NCI-H1417 (cell line): ENCODE results near the gene CSTF1.
"Not testable (repeated sequence)": the region's sequence is repeated elsewhere in the genome, so short reads cannot be mapped to it uniquely, and the experiment has no call there.

Experiments used
- DNase-seq, 3 experiments: peaks; one replicate each; lab custom pipeline; 2025; lab: John Stamatoyannopoulos, UW

The CSTF1 gene

GRCh38 chr20:56409521-56409920 is 17.1 kb downstream of the CSTF1 start:
- no peak for DNase-seq

DNA sequence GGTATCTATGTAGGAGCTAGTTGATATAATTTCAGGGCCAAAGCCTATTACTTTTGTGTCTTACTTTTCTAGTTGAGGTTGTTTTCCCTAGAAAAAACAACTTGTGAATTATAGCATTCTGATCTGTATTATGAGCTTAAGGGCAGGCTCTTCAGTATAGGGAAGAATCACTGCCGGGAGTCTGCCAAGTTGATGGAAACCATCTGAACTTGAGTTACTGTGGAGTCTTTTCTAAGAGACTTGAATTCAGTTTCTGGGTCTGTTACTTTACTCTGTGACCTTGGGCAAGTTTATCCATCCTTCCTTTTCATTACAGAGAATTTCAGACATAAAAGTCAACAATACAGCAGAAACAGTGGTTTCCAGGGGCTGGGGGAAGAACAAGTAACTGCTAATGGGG is 17.5 kb downstream of the CSTF1 start:
- no peak for DNase-seq

- DNase-seq: not testable (repeated sequence)
Observed at GRCh38 chr20:56411287-56411686, 18.8 kb downstream of the CSTF1 start.

GRCh38 chr20:56411759-56412472 is 19.5 kb downstream of the CSTF1 start, which contains the start of gene CASS4:
Gene CASS4 (plus strand): TSS chr20:56412260. CDS start chr20:56412459, 199 bp downstream.
- DNase-seq: no peak

GRCh38 chr20:56412473-56412790 is 20.0 kb downstream of the CSTF1 start:
- no peak for DNase-seq

DNA sequence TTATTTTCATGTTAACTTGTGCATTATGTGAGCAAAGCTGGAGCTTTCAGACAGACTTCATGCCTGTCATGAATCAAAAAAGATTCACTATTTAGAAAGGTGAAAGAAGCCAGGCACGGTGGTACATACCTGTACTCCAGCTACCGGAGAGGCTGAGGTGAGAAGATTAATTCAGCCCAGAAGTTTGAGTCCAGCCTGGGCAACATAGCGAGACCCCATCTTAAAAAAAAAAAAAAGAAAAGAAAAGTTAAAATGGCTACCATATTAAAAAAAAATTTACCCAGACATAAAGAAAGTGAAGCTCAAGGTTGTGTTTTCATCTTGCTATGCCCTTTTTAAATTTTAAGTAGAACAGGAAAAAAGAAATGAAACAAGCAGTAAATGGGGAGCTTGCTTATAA is 20.5 kb downstream of the CSTF1 start:
- no peak for DNase-seq

DNA sequence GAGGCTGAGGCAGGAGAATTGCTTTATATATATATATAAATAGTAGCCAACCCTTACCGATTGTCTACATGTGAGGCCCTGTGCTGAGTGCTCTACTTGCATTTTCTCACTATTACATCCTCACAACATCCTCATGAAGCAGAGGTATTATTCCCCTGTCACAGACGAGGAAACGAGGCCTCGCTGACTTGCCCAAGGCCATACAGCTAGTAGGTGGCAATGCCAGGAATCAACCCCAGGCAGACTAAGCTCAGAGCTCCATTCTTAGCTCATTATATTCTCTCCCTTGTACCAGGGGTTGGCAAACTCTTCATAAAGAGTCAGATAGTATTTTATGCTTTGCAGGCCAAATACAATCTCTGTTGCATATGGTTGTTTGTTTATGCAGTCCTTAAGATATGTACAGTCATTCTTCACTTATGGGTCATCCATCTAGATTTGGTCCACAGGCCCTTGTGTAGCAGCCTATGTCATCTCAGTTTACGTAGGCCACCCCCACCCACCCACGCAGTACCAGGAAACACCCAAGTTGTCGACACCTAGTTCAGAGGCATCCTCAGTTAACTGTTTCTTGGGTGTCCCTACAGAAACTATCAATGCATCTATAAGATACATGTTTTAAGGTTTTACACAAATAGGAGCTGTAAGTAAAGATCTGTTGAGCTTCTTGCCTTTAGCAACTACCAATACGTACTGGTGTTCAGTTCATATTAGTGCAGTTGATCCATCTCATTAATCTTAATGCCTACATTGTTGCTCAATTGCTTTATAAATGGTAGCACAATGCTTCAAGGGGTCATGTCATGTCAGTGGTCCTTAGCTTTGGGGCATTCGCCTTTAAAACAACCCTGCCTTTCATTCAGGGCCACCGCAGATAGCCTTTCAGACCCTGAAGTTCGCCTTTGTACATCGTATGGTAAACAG is 22.7 kb downstream of the CSTF1 start:
- DNase-seq: no peak

DNA sequence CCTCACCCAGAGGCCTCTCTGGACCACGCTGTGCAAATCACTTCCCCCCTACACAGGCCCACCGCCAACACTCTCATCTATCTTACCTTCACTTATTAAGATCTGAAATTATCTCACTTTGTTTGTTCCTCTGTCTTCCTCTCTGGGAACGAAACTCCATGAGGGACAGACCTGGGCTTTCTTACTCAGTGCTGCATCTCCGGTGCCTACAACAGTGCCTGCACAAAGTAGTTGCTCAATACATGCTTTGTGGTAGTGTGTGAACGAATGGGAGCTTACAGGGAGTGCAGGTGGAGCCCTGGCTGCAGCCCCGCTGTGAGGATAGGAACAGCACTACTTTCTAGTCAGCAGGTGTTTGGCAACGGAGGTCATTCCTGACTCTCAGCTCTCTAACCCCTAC is 25.0 kb downstream of the CSTF1 start:
- DNase-seq: no peak

DNA sequence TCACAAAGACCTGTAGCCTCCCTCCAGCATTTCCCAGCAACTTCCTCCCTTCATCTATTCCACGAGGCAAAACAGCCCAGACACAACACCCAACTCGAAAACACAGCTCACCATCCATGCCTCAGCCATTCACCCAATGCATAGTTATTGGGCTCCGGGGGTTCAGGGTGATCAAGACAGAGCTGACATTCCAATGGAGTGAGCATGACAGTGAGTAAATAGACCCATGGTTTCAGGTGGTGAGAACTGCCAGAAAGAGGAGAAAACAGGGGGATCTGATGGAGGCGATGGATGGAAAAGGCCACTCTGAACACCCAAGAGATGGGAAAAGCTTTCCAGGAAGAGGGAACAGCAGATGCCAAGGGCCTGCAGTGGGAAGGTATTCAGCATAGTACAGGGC is 25.5 kb downstream of the CSTF1 start:
- DNase-seq: no peak

- DNase-seq: no peak
Observed at GRCh38 chr20:56418385-56418861, 26.0 kb downstream of the CSTF1 start.

GRCh38 chr20:56420028-56420427 is 27.6 kb downstream of the CSTF1 start:
- no peak for DNase-seq

DNA sequence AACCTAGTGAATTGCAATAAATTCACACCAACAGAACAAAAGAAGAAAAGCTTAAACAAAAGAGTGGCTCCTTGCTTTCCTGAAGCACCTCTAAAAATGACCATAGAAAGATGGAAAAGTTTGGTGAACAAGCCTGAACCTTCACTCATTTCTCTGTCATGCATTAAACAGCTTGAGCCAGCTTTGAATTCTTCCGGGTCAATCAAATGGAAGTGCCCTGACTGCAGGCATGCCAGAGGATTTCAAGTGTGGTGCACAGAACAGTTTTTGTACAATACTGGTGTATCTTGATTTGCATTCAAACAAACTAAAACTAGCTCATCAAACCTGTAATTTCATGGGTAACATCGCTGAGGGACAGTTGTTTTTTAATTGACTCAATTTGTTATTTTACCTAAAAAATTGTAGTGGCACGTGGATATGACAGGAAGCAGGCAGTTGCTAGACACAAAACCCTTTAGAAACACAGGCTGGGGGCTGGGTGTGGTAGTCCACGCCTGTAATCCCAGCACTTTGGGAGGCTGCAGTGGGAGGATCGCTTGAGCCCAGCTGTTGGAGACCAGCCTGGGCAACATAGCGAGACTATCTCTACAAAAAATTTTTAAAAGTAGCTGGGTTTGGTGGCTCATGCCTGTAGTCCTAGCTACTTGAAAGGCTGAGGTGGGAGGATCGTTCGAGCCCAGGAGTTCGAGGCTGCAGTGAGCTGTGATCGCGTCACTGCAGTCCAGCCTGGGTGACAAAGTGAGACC is 28.7 kb downstream of the CSTF1 start:
- DNase-seq: no peak

DNA sequence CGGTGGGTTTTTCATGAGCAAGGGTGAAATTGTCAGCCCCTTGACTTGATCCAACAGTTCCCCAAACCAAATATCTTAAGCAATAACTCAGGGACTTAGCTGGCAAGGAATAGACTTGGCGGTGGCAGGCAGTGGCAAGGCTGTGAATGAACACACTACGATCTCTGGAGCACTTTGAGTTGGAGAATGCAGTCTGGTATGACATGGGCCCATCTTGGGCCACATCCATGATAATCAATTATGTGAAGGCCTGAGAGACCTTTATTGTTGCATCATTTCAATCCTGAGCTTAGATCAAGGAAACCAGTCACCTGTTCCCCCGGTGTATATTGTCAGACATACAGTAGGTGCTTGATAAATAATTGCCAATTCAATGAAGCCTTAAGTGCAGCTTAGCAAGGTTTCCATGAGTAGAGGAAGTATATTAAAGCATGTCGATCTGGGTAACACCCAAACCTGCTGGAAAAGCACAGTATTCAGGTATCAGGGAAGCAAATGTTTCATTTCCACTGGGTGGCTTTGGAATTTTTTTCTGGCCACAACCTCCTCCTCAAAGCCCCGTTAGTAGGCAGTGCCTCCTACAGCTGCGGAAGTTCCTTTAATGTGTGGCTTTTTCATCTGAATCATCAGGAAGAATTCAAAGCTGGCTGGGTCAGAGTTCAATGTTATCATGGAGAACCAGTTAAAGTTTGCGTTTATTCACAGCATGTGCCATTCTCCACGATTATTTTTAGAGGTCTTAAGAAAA is 29.8 kb downstream of the CSTF1 start:
- no peak for DNase-seq

GRCh38 chr20:56422824-56423189 is 30.4 kb downstream of the CSTF1 start:
- DNase-seq: no peak

- DNase-seq: no peak
Observed at GRCh38 chr20:56423211-56423610, 30.8 kb downstream of the CSTF1 start.

GRCh38 chr20:56423886-56424285 is 31.4 kb downstream of the CSTF1 start:
- no peak for DNase-seq

DNA sequence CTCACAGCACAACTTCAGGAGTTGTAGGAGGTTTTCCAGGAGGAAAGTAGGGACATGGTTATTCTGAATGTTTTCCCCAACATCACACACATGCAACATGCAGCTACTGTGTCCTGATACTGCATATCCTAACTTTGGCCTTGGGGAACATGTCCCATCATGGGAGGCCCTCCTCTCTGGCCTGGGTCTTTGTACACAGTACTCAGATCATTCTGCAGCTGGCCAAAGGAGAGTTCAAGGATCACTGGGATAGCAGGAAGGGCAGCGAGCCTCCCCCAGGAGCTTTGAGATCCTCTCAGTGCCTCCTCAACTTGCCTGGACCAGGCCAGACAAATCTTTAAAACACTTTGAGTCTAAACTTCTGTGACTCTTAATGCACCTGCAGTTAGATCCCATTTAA is 32.5 kb downstream of the CSTF1 start:
- no peak for DNase-seq

- no peak for DNase-seq
Observed at GRCh38 chr20:56426026-56426425, 33.6 kb downstream of the CSTF1 start.

DNA sequence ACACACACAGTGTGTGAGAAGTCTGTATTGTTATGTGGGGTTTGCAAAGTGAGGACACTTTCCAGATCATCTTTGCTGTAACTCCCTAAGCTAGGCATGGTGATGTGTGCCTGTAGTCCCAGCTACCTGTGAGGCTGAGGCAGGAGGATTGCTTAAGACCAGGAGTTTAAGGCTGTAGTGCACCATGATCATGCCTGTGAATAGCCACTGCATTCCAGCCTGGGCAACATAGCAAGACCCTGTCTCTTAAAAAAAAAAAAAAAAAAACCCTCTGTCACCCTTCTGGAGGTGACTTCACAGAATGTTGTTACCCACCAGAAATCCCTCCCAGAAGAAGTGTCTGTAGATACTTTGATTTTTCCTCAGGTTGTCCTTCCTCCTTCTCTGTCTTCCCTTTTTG is 34.5 kb downstream of the CSTF1 start:
- no peak for DNase-seq

DNA sequence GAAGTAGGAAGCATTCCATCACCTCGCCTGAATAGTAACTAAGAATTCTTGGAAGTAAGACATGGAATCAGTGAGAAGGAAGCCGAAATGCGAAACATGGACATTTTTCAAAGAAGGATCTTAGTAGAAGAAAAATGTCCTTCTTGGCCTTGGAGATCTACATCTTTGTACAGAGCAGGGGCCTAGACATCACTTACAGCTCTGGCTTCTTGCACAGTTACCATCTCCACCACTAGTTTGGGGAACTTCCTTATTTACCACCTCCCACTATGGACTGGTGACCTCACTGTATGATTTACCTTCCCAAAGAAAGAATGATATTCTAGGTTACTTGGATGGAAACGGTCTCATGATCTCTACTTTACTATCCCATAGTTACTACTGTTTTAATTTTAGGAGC is 35.4 kb downstream of the CSTF1 start:
- DNase-seq: no peak

DNA sequence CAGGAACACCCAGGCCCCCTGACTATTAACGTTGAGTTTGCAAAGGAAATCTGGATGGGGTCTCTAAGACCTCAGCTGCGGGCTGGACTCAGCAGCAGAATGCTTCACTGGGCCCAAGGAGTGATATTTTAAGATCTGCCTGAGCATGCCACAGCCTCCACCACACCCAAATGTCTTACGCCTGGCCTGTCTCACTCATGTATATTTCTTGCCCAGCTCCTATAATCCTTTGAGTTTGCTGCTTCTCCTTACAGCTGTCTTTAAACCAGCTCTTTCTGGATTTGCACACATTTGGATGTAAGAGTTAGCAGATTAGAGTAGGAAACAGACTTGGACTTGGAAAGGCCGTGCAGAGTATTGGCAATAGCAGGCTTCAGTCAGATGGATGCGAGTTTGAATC is 36.0 kb downstream of the CSTF1 start:
- no peak for DNase-seq

- no peak for DNase-seq
Observed at GRCh38 chr20:56428881-56429280, 36.4 kb downstream of the CSTF1 start.
